Common myeloid progenitor, CD34-positive (primary cell): ENCODE measurements around the gene ARMC6.
A peak's percentile ranks its signal among the peaks of the same experiment; 100 is the strongest.
"Not testable (repeated sequence)": the region's sequence is repeated elsewhere in the genome, so short reads cannot be mapped to it uniquely, and the experiment has no call there.

Experiments
- CTCF ChIA-PET: fragments of 350-600 bp; sonication (Branson Sonifier 250); formaldehyde crosslinking; loops from one replicate; lab custom pipeline; 2021; ENCODE audit warnings: antibody characterized with exemption; lab: Charles Lee
- POLR2A ChIA-PET: fragments of 350-600 bp; sonication (Branson Sonifier 250); formaldehyde crosslinking; loops from one replicate; lab custom pipeline; 2021; ENCODE audit warnings: antibody characterized with exemption; lab: Charles Lee
- DNase-seq, 3 donors: peaks; one replicate each; pipeline versions ENCODE4 v3.0.0 to v3.0.0-alpha.2; 2013
- H3K27ac ChIP-seq, 2 experiments: 1 replicate in 1 of 2; 2 replicates in 1 of 2; pipeline ENCODE4 v1.7.0; 2013; ENCODE audit warnings: inconsistent platforms in 2 of 2, low read length in 2 of 2, mild to moderate bottlenecking in 2 of 2, low read depth in 1 of 2, moderate library complexity in 1 of 2; ENCODE audit not compliant: severe bottlenecking in 2 of 2, insufficient read depth in 1 of 2, poor library complexity in 1 of 2
- H3K27me3 ChIP-seq, 5 experiments: replicated peaks in 2 of 5; 1 replicate in 3 of 5; 2 replicates in 2 of 5; pipeline versions ENCODE4 v1.6.1 to v1.7.0; 2013; ENCODE audit warnings: low read length in 4 of 5, mild to moderate bottlenecking in 2 of 5, moderate library complexity in 2 of 5, inconsistent platforms in 1 of 5; ENCODE audit not compliant: insufficient read depth in 5 of 5, control insufficient read depth in 4 of 5
- H3K36me3 ChIP-seq, 4 experiments: 1 replicate in 2 of 4; 2 replicates in 2 of 4; pipeline versions ENCODE4 v1.6.1 to v1.7.0; 2013; ENCODE audit warnings: low read length in 3 of 4, control low read depth in 1 of 4, mild to moderate bottlenecking in 1 of 4; ENCODE audit not compliant: control insufficient read depth in 4 of 4, insufficient read depth in 4 of 4
- H3K4me1 ChIP-seq, 4 experiments: 1 replicate in 3 of 4; 2 replicates in 1 of 4; pipeline versions ENCODE4 v1.6.1 to v1.7.1; 2013; ENCODE audit warnings: low read length in 3 of 4, mild to moderate bottlenecking in 3 of 4, control low read depth in 1 of 4, inconsistent platforms in 1 of 4, moderate library complexity in 1 of 4; ENCODE audit not compliant: control insufficient read depth in 4 of 4, insufficient read depth in 4 of 4; ENCODE audit errors: control extremely low read depth in 1 of 4
- H3K4me3 ChIP-seq, 7 experiments: 1 replicate in 4 of 7; 2 replicates in 3 of 7; pipeline versions ENCODE4 v1.5.1 to v1.7.0; 2013; ENCODE audit warnings: mild to moderate bottlenecking in 7 of 7, low read length in 6 of 7, moderate library complexity in 6 of 7, inconsistent platforms in 2 of 7, low read depth in 2 of 7, control low read depth in 1 of 7; ENCODE audit not compliant: insufficient read depth in 4 of 7, control insufficient read depth in 1 of 7; ENCODE audit errors: extremely low read depth in 1 of 7
- H3K9me3 ChIP-seq, 5 experiments: 1 replicate in 4 of 5; 2 replicates in 1 of 5; pipeline versions ENCODE4 v1.6.1 to v1.7.1; 2013; ENCODE audit warnings: low read length in 4 of 5, mild to moderate bottlenecking in 2 of 5, inconsistent platforms in 1 of 5, low read depth in 1 of 5, moderate library complexity in 1 of 5; ENCODE audit not compliant: control insufficient read depth in 4 of 5, insufficient read depth in 2 of 5; ENCODE audit errors: control extremely low read depth in 1 of 5
- WGBS: methylation state at CpG from one replicate; pipeline ENCODE4 v1.1.5; 2013; ENCODE audit not compliant: insufficient coverage; 5-methylcytosine and 5-hydroxymethylcytosine counted together

ARMC6 gene

GRCh38 chr19:19010551-19010950, 22.9 kb upstream of the ARMC6 start:
- peaks cover 24 to 88% (median 59%) of the 10 kb centered on the region in 4 experiments for H3K36me3 ChIP-seq
- ChIA-PET POLR2A (no interaction called here), CTCF (interaction anchor here (0.9 to 1.4 kb wide), 2 partner anchors 16 to 41 kb away, joined by 3 read pairs; no protein-coding TSS in a partner anchor)
- no peaks in the 10 kb centered on the region for H3K9me3 ChIP-seq
- no peaks in the 10 kb centered on the region for H3K4me1 ChIP-seq
- no peak overlapping the region for H3K27ac ChIP-seq
- no peak for DNase-seq
- no peaks in the 10 kb centered on the region for H3K27me3 ChIP-seq
- 100% methylated on average over 3 of the region's 5 CpGs for WGBS
- no peak overlapping the region for H3K4me3 ChIP-seq

GRCh38 chr19:19021115-19021514, 12.3 kb upstream of the ARMC6 start:
- no peak overlapping the region for H3K27ac ChIP-seq
- no peak for DNase-seq
- no peaks in the 10 kb centered on the region for H3K9me3 ChIP-seq
- ChIA-PET POLR2A (interaction anchor here (0.7 kb wide), 1 partner anchor 42 kb away, joined by 4 read pairs; no protein-coding TSS in a partner anchor), CTCF (interaction anchor here (0.7 to 1.5 kb wide), 2 partner anchors 9 to 34 kb away, joined by 3 read pairs; no protein-coding TSS in a partner anchor)
- H3K4me1 ChIP-seq, result no peaks in the 10 kb centered on the region
- H3K4me3 ChIP-seq, result no peak overlapping the region
- WGBS, result 96% methylated on average over 3 of the region's 3 CpGs
- no peaks in the 10 kb centered on the region for H3K27me3 ChIP-seq
- peaks cover 21 to 75% (median 65%) of the 10 kb centered on the region in 4 experiments for H3K36me3 ChIP-seq

GRCh38 chr19:19022380-19022961, 10.9 kb upstream of the ARMC6 start:
- Histone ChIP-seq H3K27me3 (no peaks in the 10 kb centered on the region), H3K4me1 (no peaks in the 10 kb centered on the region), H3K9me3 (no peaks in the 10 kb centered on the region), H3K4me3 (no peak overlapping the region), H3K36me3 (peaks cover 28 to 75% (median 63%) of the 10 kb centered on the region in 4 experiments), H3K27ac (no peak overlapping the region)
- CTCF ChIA-PET, result interaction anchor here (1.1 to 1.8 kb wide), 2 partner anchors 14 to 37 kb away, joined by 3 to 5 read pairs; no protein-coding TSS in a partner anchor
- POLR2A ChIA-PET, result no interaction called here
- DNase-seq, result no peak
- 75% methylated on average over 1 of the region's 4 CpGs for WGBS

- H3K27ac ChIP-seq, H3K9me3 ChIP-seq, POLR2A ChIA-PET, DNase-seq, H3K27me3 ChIP-seq, H3K4me1 ChIP-seq, H3K4me3 ChIP-seq: not testable (repeated sequence)
- WGBS, result no CpG with 5 or more reads among the region's 1 CpG
- H3K36me3 ChIP-seq, result peaks cover 26 to 75% (median 64%) of the 10 kb centered on the region in 4 experiments
- CTCF ChIA-PET, result interaction anchor here (1.1 to 1.8 kb wide), 2 partner anchors 15 to 38 kb away, joined by 3 to 5 read pairs; no protein-coding TSS in a partner anchor
Observed at GRCh38 chr19:19023376-19023775, 10.0 kb upstream of the ARMC6 start.

- no peak for DNase-seq
- Histone ChIP-seq H3K9me3 (no peaks in the 10 kb centered on the region), H3K27me3 (no peaks in the 10 kb centered on the region), H3K27ac (no peak overlapping the region), H3K36me3 (peaks cover 22 to 76% (median 70%) of the 10 kb centered on the region in 4 experiments), H3K4me1 (no peaks in the 10 kb centered on the region), H3K4me3 (no peak overlapping the region)
- POLR2A ChIA-PET, result no interaction called here
- CTCF ChIA-PET, result interaction anchor here (1.6 kb wide), 1 partner anchor 25 kb away, joined by 3 read pairs; no protein-coding TSS in a partner anchor
- WGBS, result 97% methylated on average over 11 of the region's 11 CpGs
Observed at GRCh38 chr19:19025861-19026260, 7.5 kb upstream of the ARMC6 start.

- Histone ChIP-seq H3K27me3 (no peaks in the 10 kb centered on the region), H3K4me3 (no peak overlapping the region), H3K9me3 (no peaks in the 10 kb centered on the region), H3K27ac (no peak overlapping the region), H3K36me3 (peaks cover 22 to 72% (median 68%) of the 10 kb centered on the region in 4 experiments), H3K4me1 (peaks cover 0 to under 1% (median 0%) of the 10 kb centered on the region in 4 experiments)
- CTCF ChIA-PET, result interaction anchor here (0.6 to 1.6 kb wide), 3 partner anchors 26 to 84 kb away, joined by 3 read pairs; no protein-coding TSS in a partner anchor
- peak in 2 of 3 donors; percentile 20 to 32 for DNase-seq
- POLR2A ChIA-PET, result no interaction called here
- WGBS, result 78% methylated on average over 8 of the region's 10 CpGs
Observed at GRCh38 chr19:19026299-19026971, 7.0 kb upstream of the ARMC6 start.

- no peaks in the 10 kb centered on the region for H3K27me3 ChIP-seq
- DNase-seq, result no peak
- H3K4me1 ChIP-seq, result peaks cover 0 to 8% (median 7%) of the 10 kb centered on the region in 4 experiments
- H3K27ac ChIP-seq, result no peak overlapping the region
- WGBS, result 91% methylated on average over 4 of the region's 4 CpGs
- ChIA-PET CTCF (interaction anchor here (1.0 to 1.6 kb wide), 2 partner anchors 27 to 84 kb away, joined by 3 read pairs; no protein-coding TSS in a partner anchor), POLR2A (no interaction called here)
- no peaks in the 10 kb centered on the region for H3K9me3 ChIP-seq
- peaks cover 20 to 75% (median 66%) of the 10 kb centered on the region in 4 experiments for H3K36me3 ChIP-seq
- H3K4me3 ChIP-seq, result no peak overlapping the region
Observed at GRCh38 chr19:19027228-19027627, 6.2 kb upstream of the ARMC6 start.
